PFSK-1 (cell line): ENCODE measurements around the gene REC8.

ENCODE experiments used
- POLR2AphosphoS5 ChIP-seq: IDR thresholded peaks from 2 replicates; pipeline ENCODE4 v1.6.1; 2012; ENCODE audit warnings: low read depth, mild to moderate bottlenecking, control low read depth, low read length, moderate library complexity
- REST ChIP-seq, 2 experiments: IDR thresholded peaks; 2 replicates each; pipeline versions ENCODE4 v1.6.1 to v1.8.0; 2011 to 2012; ENCODE audit warnings: low read depth in 2 of 2, low read length in 2 of 2, control low read depth in 1 of 2, inconsistent platforms in 1 of 2, mild to moderate bottlenecking in 1 of 2, moderate library complexity in 1 of 2; ENCODE audit not compliant: insufficient read depth in 1 of 2

DNA sequence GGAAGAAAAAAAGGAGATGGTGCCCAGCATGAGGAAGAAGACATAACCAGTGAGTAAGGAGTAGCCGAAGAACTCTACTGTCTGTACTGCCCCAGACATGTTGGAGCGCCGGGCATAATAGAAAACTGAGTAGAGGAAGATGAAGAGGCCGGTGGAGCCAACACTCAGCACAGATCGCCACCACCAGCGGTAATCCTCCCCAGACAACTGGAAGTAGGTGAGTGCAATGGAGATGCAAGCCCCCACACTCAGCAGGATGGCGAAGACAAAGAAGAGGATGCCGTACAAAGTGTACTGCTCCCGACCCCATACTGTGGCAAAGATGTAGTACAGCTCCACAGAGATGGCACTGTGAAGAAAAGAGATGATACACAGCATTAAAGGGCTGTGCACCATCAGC, 17.6 kb downstream of the REC8 start:
- TF ChIP-seq REST (IDR thresholded peaks at IDR 0.05; ENCODE audit: insufficient read depth in 1 of 2, low read depth in 2 of 2, low read length in 2 of 2) = no peak
- TF ChIP-seq POLR2AphosphoS5 = no peak
